ENCODE data around the gene REST.

REST gene

DNA sequence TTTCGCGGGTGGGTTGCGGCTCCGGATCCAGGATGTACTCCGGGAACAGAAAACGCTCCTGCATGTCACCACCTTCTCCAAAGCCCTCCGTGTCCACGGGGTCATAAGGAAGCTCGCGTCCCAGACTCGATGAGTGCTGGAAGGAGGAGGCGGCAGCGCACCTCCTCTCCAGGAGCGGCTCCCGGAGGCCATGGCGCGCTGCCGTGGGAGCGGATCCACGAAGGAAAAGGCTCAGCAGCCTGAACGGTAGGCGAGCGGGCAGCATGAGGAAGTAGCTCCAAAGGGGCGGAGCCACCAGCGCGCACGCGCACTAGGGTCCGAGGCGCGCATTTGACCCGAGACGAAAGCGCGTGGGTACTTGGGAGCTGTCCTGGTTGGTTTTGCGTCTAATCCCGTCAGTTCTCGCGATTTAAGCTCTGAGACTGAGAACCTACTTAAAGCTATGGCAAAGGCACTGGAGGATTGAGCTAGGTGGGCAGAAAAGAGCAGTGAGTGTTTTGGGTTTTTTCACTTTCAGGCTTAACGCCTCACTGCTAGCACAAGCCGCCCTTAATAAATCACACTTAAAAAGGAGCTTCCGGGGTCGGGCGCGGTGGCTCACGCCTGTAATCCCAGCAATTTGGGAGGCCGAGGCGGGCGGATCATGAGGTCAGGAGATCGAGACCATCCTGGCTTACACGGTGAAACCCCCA, 69.8 kb downstream of the REST start, which contains the start of gene NOA1:
Gene NOA1, minus strand, starts transcription at position 286 of the 692 bp plus-strand sequence. Its CDS starts 21 bp downstream, at position 265.
- DNase-seq, result peak; percentile 94

DNA sequence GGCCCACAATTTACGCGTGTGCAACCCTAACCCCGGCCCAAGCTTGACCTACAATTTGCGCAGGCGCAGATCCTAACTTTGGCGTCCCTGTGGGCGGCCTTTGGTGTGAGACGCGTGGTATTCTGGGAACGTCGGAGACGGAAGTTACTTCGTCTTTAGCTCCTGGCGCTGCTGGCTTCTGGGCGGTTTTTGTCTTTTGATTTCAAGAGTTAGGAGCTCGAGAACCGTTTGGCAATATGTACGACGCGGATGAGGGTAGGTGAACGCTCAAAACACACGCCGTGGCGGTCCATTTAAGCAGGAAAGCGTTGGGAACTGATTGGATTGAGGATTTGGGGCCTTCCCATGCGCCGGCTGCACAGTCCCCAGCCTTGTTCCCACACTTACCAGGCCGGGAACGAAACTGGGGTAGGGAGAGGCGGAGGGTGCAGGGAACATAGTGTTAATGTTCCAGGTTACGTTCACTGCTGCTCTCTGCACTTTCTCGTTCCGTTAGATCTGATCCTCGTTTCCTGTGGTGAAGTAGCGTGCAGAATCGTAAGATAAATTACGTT, 71.1 kb downstream of the REST start, which contains the start of gene POLR2B:
Gene POLR2B, plus strand, starts transcription at position 147 of the 554 bp plus-strand sequence. Its CDS starts 90 bp downstream, at position 237.
- DNase-seq, result peak; percentile 84

DNA sequence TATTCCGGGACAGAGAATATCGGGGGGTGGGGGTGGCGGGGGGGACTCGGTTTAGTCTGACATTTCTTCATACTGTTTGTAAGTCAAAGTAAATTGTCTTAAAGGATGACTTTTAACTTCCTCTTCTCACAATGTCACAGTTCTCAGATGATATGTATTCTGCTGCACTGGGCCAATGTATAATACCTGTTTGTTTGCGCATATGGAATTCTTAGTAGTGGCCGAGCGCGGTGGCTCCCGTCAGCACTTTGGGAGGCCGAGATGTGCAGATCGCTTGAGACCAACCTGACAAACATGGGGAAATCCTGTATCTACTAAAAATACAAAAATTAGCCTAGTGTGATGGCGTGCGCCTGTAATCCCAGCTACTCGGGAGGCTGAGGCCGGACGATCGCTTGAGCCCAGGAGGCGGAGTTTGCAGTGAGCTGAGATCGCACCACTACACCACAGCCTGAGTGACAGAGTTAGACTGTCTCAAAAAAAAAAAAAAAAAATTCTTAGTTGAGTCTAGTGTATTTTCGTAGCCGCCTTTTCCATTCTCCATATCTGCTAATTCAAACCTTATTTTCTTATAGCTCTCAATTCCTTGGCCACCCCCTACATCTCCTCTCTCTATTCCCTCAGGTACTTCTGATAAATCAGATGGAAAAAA, 71.8 kb downstream of the REST start:
- peak; percentile 16 for DNase-seq

DNA sequence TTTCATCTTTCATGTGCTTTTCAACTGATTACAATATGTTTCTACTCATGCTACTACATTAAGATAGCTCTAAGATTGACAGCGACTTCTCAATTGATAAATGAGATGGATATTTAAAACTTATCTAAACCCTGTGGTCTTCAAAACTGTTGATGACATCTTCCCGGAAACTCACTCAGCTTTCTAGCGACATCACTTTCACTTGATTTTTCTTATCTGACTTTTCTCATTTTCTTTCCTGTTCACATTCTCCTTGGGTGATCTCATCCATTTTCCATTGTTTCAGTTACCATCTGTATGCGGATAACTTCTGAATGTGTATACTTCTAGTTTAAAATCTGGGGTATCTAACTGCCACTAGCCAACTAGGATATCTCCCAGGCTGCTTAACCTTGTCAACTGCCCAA, 74.1 kb downstream of the REST start:
- peak; percentile 71 for DNase-seq

DNA sequence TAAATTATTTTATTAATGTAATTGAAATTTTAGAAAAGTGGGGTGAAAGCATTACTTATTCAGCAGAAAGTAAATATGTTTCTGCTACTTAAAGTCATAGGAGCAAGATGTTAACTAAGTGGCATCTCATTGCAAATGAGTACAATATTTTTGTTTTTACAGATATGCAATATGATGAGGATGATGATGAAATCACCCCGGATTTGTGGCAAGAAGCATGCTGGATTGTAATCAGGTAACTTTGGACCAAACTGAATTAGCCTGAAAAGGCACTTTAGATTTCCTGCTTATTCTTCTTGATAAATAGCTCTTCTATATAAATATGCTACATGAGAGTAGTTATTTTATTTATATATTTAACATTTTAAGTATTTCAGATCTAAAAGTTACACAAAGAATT, 78.5 kb downstream of the REST start:
- DNase-seq, result no peak

DNA sequence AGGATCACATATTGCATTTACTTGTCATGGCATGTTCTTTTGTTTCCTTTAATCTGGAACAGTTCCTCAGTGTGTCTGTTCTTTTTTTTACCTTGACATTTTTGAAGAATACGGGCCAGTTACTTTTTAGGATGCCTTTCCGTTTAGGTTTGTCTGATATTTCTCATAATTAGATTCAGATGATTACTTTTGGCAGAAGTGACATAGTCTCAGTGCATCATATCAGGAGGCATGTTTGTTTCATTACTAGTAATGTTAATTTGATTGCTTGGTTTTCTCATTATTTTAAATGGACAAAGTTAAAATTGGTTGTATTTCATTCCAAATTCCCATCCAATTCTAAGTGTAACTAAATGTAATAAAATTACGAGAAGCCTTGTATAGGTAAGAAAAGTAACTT, 79.3 kb downstream of the REST start:
- DNase-seq, result no peak

DNA sequence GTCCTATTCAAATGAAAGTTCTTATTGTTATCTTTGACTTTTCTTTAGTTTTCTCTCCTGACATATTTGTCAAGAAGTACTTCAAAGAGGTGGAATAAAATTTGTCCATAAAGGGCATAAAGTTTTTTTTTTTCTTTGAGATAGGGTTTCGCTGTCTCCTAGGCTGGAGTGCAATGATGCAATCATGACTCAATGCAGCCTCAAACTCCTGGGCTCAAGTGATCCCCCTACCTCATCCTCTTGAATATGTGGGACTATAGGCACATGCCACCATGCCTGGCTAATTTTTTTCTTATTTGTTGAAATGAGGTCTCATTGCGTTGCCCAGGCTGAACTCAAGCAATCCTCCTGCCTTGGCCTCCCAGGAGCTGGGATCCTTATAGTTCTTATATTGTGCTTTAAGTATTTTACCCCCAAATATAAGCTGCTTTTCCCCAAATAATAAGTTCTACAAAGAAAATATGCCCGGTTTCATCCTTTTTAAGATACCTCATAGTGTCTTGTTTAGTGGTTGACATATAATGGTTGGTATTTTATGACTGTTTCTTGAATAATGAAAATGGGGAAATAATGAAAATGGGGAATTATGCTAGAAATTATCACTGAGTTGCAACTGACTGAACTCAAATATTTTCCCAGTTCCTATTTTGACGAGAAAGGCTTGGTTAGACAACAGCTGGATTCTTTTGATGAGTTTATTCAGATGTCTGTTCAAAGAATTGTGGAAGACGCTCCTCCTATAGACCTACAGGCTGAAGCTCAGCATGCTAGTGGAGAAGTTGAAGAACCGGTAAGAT, 82.6 kb downstream of the REST start:
- no peak for DNase-seq

DNA sequence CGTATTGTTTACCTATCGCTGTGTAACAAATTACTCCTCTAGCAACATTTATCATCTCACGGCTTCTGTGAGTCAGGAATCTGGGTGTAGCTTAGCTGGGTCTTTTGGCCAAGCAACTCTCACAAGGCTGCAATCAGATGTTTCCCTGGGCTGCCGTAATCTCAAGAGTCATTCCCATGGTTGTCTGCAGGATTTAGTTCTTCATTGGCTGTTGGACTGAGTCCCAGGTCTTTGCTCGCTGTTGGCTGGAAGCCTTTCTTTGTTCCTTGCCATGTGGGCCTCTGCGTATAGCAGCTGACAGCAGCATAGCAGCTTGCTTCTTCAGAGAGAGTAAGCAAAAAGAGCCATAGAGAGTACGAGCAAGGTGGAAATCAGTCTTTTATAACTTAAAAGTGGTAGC, 87.8 kb downstream of the REST start:
- DNase-seq, result no peak

DNA sequence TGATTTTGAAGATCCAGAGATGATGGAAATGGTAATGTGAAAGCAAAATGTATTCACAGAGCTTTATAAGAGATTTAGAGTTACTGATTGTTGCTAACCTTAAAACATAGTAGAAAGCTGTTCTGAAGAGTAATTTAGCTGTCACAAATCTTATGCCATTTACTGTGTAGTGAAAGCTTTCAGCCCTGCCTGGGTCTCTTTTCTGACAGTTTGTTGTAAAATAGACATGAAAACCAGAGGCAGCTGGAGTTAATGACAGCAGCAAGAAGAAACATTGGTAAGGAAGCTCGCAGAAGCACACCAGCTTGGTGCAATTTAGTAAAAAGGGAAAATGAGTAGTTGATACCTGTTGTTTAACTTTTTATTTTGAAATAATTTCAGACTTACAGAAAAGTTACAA, 92.1 kb downstream of the REST start:
- no peak for DNase-seq

DNA sequence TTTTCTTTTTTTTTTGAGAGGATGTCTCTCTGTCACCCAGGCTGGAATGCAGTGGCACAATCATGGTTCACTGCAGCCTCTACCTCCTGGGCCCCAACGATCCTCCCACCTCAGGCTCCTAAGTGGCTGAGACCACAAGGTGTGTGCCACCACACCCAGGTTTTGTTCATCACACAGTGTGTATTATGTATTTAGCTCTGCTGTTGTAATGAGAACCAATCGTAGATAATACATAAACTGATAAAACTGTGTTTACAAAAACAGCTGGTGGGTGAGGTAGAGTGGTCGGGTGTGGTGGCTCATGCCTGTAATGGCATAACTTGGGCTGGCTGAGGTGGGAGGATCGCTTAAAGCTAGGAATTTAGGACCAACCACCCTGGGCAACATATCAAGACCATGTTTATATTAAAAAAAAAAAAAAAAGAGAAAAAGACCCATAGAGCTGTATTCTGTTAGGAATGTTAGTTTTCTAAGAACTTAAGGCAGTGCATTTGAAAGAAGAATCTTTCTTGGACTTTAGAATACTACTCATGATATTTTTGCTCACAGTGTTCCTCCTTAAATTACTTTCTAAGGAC, 105.9 kb downstream of the REST start:
- no peak for DNase-seq
